ENCODE data around the gene TCF20.

TCF20 gene

DNA sequence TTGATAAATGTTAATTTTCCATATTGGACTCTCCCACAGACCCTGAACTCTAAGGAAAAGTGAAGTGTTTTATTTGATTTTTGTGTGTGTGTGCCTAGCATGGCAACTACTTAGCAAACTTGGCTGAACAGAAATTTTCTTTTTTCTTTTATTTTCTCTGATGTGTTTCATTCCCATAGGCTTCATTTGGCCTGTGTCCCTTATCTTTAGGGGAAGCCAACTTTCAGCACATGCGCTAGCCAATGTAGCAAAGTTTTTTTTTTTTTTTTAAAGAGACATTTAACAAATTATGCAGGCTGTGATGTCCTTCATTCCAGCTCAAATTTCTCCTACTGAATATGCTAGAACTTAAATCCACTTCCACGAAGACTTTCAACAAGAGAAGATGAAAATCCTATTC, 14.2 kb downstream of the TCF20 start:
- H3K4me3 ChIP-seq (ENCODE audit: low read depth, low read length, poor library complexity, severe bottlenecking), result no peak overlapping the region
- peaks cover 75% of the 10 kb centered on the region for H3K79me2 ChIP-seq (ENCODE audit: insufficient read depth, low read length)

DNA sequence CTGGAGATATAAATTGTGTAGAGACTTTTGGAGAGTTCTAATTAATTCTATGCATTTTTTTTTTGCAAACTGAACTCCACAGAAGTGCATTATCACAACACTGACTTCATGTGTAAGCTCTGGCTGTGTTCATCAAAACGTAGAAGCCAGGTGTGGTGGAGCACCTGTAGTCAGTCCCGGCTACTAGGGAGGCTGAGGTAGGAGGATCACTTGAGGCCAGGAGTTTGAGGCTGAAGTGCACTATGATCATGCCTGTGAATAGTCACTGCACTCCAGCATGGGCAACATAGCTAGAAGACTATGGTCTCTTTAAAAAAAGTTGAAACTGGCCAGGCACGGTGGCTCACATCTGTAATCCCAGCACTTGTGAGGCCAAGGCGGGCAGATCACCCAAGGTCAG, 20.6 kb downstream of the TCF20 start:
- no peaks in the 10 kb centered on the region for H4K20me1 ChIP-seq (ENCODE audit: insufficient read depth, low read length)
- TF ChIP-seq EZH2 (IDR thresholded peaks at IDR 0.05; ENCODE audit: borderline replicate concordance, low read length) (no peak), CTCF (IDR thresholded peaks at IDR 0.05; ENCODE audit: low read length) (no peak)
- H3K4me2 ChIP-seq (ENCODE audit: low read length), result no peak overlapping the region
- no peak overlapping the region for H3K4me3 ChIP-seq (ENCODE audit: low read depth, low read length, poor library complexity, severe bottlenecking)
- H3F3A ChIP-seq (ENCODE audit: insufficient read depth, low read length), result no peaks in the 10 kb centered on the region
- no peaks in the 10 kb centered on the region for H3K36me3 ChIP-seq (ENCODE audit: insufficient read depth, low read length)
- no peaks in the 10 kb centered on the region for H3K9me2 ChIP-seq (ENCODE audit: low read depth, low read length)
- H3K79me2 ChIP-seq (ENCODE audit: insufficient read depth, low read length), result peaks cover 28% of the 10 kb centered on the region
- no peaks in the 10 kb centered on the region for H3K27me3 ChIP-seq (ENCODE audit: insufficient read depth, low read length)
- no peak overlapping the region for H3K9ac ChIP-seq (ENCODE audit: low read length)
- H3K9me3 ChIP-seq (ENCODE audit: low read length), result no peaks in the 10 kb centered on the region
- H3K4me1 ChIP-seq (ENCODE audit: insufficient read depth, low read length, severe bottlenecking), result no peaks in the 10 kb centered on the region
- no peak overlapping the region for H3K27ac ChIP-seq (ENCODE audit: low read depth, low read length, poor library complexity, severe bottlenecking)
- no peak overlapping the region for H2AFZ ChIP-seq (ENCODE audit: low read length)

More for the DNA sequence above, 14.2 kb downstream of the TCF20 start:
- Histone ChIP-seq H3K27ac (ENCODE audit: low read depth, low read length, poor library complexity, severe bottlenecking) (no peak overlapping the region), H3F3A (ENCODE audit: insufficient read depth, low read length) (no peaks in the 10 kb centered on the region), H3K4me1 (ENCODE audit: insufficient read depth, low read length, severe bottlenecking) (no peaks in the 10 kb centered on the region), H3K4me2 (ENCODE audit: low read length) (no peak overlapping the region), H3K9me2 (ENCODE audit: low read depth, low read length) (no peaks in the 10 kb centered on the region), H3K9ac (ENCODE audit: low read length) (no peak overlapping the region), H3K9me3 (ENCODE audit: low read length) (no peaks in the 10 kb centered on the region), H4K20me1 (ENCODE audit: insufficient read depth, low read length) (no peaks in the 10 kb centered on the region), H3K36me3 (ENCODE audit: insufficient read depth, low read length) (no peaks in the 10 kb centered on the region), H3K27me3 (ENCODE audit: insufficient read depth, low read length) (no peaks in the 10 kb centered on the region), H2AFZ (ENCODE audit: low read length) (no peak overlapping the region)
- no peak for TF ChIP-seq CTCF (IDR thresholded peaks at IDR 0.05; ENCODE audit: low read length)
- TF ChIP-seq EZH2 (IDR thresholded peaks at IDR 0.05; ENCODE audit: borderline replicate concordance, low read length), result no peak

GRCh38 chr22:42248995-42249394, 21.5 kb downstream of the TCF20 start:
- Histone ChIP-seq H3K9me2 (ENCODE audit: low read depth, low read length) (no peaks in the 10 kb centered on the region), H2AFZ (ENCODE audit: low read length) (no peak overlapping the region), H4K20me1 (ENCODE audit: insufficient read depth, low read length) (no peaks in the 10 kb centered on the region), H3K27me3 (ENCODE audit: insufficient read depth, low read length) (no peaks in the 10 kb centered on the region), H3K27ac (ENCODE audit: low read depth, low read length, poor library complexity, severe bottlenecking) (no peak overlapping the region), H3K9me3 (ENCODE audit: low read length) (no peaks in the 10 kb centered on the region), H3K9ac (ENCODE audit: low read length) (no peak overlapping the region), H3K79me2 (ENCODE audit: insufficient read depth, low read length) (peaks cover 21% of the 10 kb centered on the region), H3K4me1 (ENCODE audit: insufficient read depth, low read length, severe bottlenecking) (no peaks in the 10 kb centered on the region), H3K36me3 (ENCODE audit: insufficient read depth, low read length) (no peaks in the 10 kb centered on the region), H3F3A (ENCODE audit: insufficient read depth, low read length) (no peaks in the 10 kb centered on the region), H3K4me3 (ENCODE audit: low read depth, low read length, poor library complexity, severe bottlenecking) (no peak overlapping the region), H3K4me2 (ENCODE audit: low read length) (no peak overlapping the region)
- no peak for TF ChIP-seq CTCF (IDR thresholded peaks at IDR 0.05; ENCODE audit: low read length)
- TF ChIP-seq EZH2 (IDR thresholded peaks at IDR 0.05; ENCODE audit: borderline replicate concordance, low read length), result no peak
